Measurements from ENCODE around the gene ROBO2. TPM values are rescaled to one million over a fixed set of nuclear protein-coding genes. Genes with fewer than 3 reads are reported as not detected.

The ROBO2 gene
- total and polyA plus RNA-seq, 2 experiments from 2014 or later = 1.5 to 7.8 TPM

GRCh38 chr3:77377717-77378116 is 337.8 kb downstream of the ROBO2 start:
- no peaks in the 10 kb centered on the region for H3K9me3 Mint-ChIP-seq
- peaks cover 2% of the 10 kb centered on the region for H3K27me3 Mint-ChIP-seq (ENCODE audit: insufficient read depth, low read depth, poor library complexity)
- no peaks in the 10 kb centered on the region for H3K27me3 ChIP-seq (ENCODE audit: insufficient read depth)
- TF ChIP-seq EZH2 (IDR thresholded peaks at IDR 0.05; ENCODE audit: low read depth, unreplicated experiment) (no peak), EZH2phosphoT487 (IDR thresholded peaks at IDR 0.05; ENCODE audit: unreplicated experiment) (no peak), ZNF114 (CRISPR knock-in tag; IDR thresholded peaks at IDR 0.05) (no peak), CTCF (conservative IDR thresholded peaks at IDR 0.05; ENCODE audit: low read depth in 2 of 2) (no peak), POLR2AphosphoS5 (IDR thresholded peaks at IDR 0.05; ENCODE audit: low read depth) (no peak), NANOG (IDR thresholded peaks at IDR 0.05; ENCODE audit: borderline replicate concordance) (no peak), JUNB (IDR thresholded peaks at IDR 0.05; ENCODE audit: unreplicated experiment) (no peak), ZNF331 (CRISPR knock-in tag; IDR thresholded peaks at IDR 0.05; ENCODE audit: low read depth) (no peak), STAT1 (IDR thresholded peaks at IDR 0.05; ENCODE audit: unreplicated experiment) (no peak), REST (IDR thresholded peaks at IDR 0.05; ENCODE audit: unreplicated experiment) (no peak), CREB1 (CRISPR knock-in tag; IDR thresholded peaks at IDR 0.05; ENCODE audit: low read depth) (no peak), ETS1 (IDR thresholded peaks at IDR 0.05) (no peak), ZNF462 (CRISPR knock-in tag; IDR thresholded peaks at IDR 0.05) (no peak)
- H4K20me1 ChIP-seq (replicated peaks; ENCODE audit: insufficient read depth) = no peaks in the 10 kb centered on the region
- H3K79me2 ChIP-seq (replicated peaks; ENCODE audit: insufficient read depth) = no peaks in the 10 kb centered on the region
- H3K27ac Mint-ChIP-seq = no peak overlapping the region
- H3F3A ChIP-seq (replicated peaks; ENCODE audit: low read depth) = no peaks in the 10 kb centered on the region
- no peak overlapping the region for H3K4me3 Mint-ChIP-seq
- no peak overlapping the region for H3K27ac ChIP-seq (ENCODE audit: low read depth)
- no peak overlapping the region for H3K4me3 ChIP-seq
- DNase-seq (ENCODE audit: low spot score) = no peak
- no peak overlapping the region for H3K4me2 ChIP-seq
- no peak overlapping the region for H2AFZ ChIP-seq
- H3K36me3 ChIP-seq (ENCODE audit: insufficient read depth) = no peaks in the 10 kb centered on the region
- H3K36me3 Mint-ChIP-seq (ENCODE audit: low read depth) = no peaks in the 10 kb centered on the region
- no peaks in the 10 kb centered on the region for H3K9me2 ChIP-seq (ENCODE audit: insufficient read depth)
- peaks cover 6% of the 10 kb centered on the region for H3K4me1 Mint-ChIP-seq
- ATAC-seq = no peak
- peaks cover 7% of the 10 kb centered on the region for H3K4me1 ChIP-seq (ENCODE audit: insufficient read depth)
